Measurements from ENCODE around the gene FAM72C. TPM values are rescaled to one million over a fixed set of nuclear protein-coding genes. Genes with fewer than 3 reads are reported as not detected.
"Not testable (repeated sequence)": the region's sequence is repeated elsewhere in the genome, so short reads cannot be mapped to it uniquely, and the experiment has no call there.

The FAM72C gene
- total and polyA plus RNA-seq, 7 donors: 0.05 to 0.13 TPM; not detected in 5

- H3K4me1 ChIP-seq; H3K4me3 ChIP-seq; H3K27ac ChIP-seq; H3K27me3 ChIP-seq (ENCODE audit: insufficient read depth in 3 of 3, low read length in 2 of 3); intact Hi-C loops (cut with DNase I); ATAC-seq; DNase-seq; H3K36me3 ChIP-seq (ENCODE audit: insufficient read depth in 1 of 2, low read depth in 1 of 2); H3K9me3 ChIP-seq: not testable (repeated sequence)
- WGBS, 3 donors: 0 to 2% (median 1%) methylated on average over 2 to 13 of the region's 37 CpGs
Observed at GRCh38 chr1:143973876-143974414, 2.2 kb upstream of the FAM72C start.

DNA sequence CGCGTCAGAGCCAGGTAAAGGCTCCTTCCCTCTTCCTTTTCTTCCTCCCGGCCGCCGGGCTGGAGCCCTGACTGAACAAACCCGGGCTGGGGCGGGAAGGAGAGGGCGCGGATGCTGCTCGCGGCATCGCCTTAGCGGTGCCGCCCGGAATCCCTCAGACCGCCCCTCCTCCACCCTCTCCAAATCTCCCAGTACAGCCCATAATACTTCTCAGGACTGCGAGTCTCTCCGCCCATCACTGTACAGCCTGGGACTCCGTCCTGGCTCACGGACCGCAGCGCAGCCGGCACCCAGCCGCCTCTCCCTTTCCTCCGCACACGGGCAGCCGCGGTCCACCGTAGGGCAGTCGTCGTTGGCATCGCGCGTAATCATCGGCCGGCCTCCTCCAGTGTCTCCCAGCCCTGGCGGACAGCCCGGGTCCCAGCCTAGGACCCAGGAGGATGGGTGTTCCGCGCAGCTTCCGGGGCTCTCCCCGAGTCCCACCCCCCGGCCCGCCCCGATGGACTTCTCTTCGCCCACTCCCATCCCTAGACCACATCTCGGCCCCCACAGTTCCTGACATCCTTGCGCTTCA is 1.1 kb upstream of the FAM72C start:
- peak; percentile 13 to 38 (median 22) for ATAC-seq
- intact Hi-C loops (cut with DNase I); H3K36me3 ChIP-seq (ENCODE audit: insufficient read depth in 1 of 2, low read depth in 1 of 2); H3K4me1 ChIP-seq; DNase-seq; H3K27ac ChIP-seq; H3K27me3 ChIP-seq (ENCODE audit: insufficient read depth in 3 of 3, low read length in 2 of 3); H3K4me3 ChIP-seq; H3K9me3 ChIP-seq: not testable (repeated sequence)
- WGBS, 3 donors: no CpG with 5 or more reads among the region's 48 CpGs

GRCh38 chr1:143965860-143966259 is 5.9 kb downstream of the FAM72C start:
- no CpG with 5 or more reads among the region's 1 CpG for WGBS, 3 donors
- ATAC-seq; intact Hi-C loops (cut with DNase I); H3K36me3 ChIP-seq (ENCODE audit: insufficient read depth in 1 of 2, low read depth in 1 of 2); H3K9me3 ChIP-seq; H3K4me1 ChIP-seq; DNase-seq; H3K4me3 ChIP-seq; H3K27me3 ChIP-seq (ENCODE audit: insufficient read depth in 3 of 3, low read length in 2 of 3); H3K27ac ChIP-seq: not testable (repeated sequence)

GRCh38 chr1:143964294-143964693 is 7.5 kb downstream of the FAM72C start:
- ATAC-seq; H3K9me3 ChIP-seq; H3K4me3 ChIP-seq; DNase-seq; H3K27ac ChIP-seq; H3K27me3 ChIP-seq (ENCODE audit: insufficient read depth in 3 of 3, low read length in 2 of 3); H3K36me3 ChIP-seq (ENCODE audit: insufficient read depth in 1 of 2, low read depth in 1 of 2); H3K4me1 ChIP-seq; intact Hi-C loops (cut with DNase I): not testable (repeated sequence)
- WGBS, 3 donors: no CpG with 5 or more reads among the region's 2 CpGs

DNA sequence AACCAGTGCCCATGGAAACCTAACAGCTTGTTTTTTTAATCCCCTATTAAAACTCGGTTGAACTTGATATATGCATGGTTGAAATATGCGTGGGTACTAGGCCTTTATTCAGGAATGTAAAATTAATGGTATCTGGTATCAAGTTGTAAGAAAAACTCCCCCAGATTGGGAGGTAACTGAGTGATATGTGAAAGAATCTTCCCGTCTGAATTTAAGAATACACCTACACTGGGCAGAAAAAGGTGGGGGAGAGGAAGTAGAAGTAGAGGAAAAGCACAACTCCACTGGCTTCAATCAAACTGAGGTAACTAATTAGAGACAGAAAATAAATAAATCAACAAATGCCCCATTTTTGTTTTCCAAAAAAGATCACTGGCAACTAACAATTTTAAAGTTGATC is 15.9 kb downstream of the FAM72C start:
- H3K4me3 ChIP-seq; intact Hi-C loops (cut with DNase I); H3K36me3 ChIP-seq (ENCODE audit: insufficient read depth in 1 of 2, low read depth in 1 of 2); H3K27me3 ChIP-seq (ENCODE audit: insufficient read depth in 3 of 3, low read length in 2 of 3); H3K27ac ChIP-seq; DNase-seq; H3K9me3 ChIP-seq; ATAC-seq; H3K4me1 ChIP-seq: not testable (repeated sequence)
- WGBS, 3 donors: no CpG with 5 or more reads among the region's 3 CpGs

DNA sequence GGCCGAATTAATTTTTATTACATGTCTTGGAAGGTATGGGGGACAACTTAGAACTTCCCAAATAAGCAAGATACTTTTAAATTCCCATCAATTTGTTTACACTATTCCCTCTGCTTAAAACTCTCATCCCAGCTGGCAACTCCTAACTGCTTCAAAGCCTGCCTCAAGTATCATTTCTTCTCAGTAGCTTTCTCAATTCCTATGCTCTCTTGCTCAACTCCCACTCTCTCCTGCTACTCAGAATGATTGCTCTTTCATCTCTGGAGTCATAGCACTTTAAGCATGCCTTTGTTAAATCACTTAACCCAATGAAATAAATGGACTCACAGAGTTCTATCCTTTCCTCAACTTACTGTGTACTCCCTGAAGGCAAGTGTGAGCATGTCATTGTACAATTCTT is 18.9 kb downstream of the FAM72C start:
- H3K4me3 ChIP-seq; ATAC-seq; H3K9me3 ChIP-seq; H3K27me3 ChIP-seq (ENCODE audit: insufficient read depth in 3 of 3, low read length in 2 of 3); H3K27ac ChIP-seq; H3K36me3 ChIP-seq (ENCODE audit: insufficient read depth in 1 of 2, low read depth in 1 of 2); intact Hi-C loops (cut with DNase I); H3K4me1 ChIP-seq; DNase-seq: not testable (repeated sequence)
- no CpG with 5 or more reads among the region's 1 CpG for WGBS, 3 donors

DNA sequence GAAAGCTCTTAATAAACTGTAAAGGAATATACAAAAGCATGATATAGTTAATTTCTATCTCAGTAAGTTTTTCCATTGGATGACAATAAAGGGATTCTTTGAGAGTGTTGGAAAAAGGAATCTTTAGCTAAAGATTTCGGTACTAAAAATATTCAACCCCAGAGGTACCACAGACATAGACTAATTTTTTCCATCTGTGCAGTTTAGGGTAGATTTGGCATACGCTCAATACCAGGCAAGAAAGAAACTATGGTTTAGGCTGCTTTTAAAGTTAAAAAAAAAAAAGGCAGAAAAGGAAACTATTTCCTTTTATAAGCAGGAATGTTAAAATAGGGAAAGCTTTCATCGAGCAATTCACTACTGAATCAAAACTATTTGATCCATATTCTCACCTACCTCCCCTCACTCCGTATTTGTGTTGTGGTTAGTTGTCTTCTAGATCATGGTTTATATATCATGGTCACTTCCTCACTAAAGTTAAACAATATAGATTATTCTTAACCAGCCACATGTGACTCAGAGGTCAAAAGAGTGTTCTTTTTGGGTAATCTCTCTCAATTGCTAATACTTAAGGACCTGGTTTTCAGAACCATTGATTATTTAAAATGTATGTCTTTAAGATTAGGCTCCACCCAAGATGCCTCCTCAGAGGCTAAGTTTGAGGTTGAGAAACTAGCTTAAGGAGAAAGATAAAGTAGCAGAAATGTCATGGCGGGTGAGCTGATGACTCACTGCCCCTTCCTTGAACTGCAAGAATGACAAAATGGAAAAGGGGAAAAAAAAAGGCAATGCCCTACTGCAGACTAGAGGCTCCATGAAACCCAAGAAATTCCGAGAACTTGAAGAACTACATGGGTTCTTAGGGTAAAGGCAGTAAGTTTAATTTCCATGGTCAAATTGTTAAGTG is 20.0 kb downstream of the FAM72C start:
- H3K27ac ChIP-seq, ATAC-seq: not testable (repeated sequence)

DNA sequence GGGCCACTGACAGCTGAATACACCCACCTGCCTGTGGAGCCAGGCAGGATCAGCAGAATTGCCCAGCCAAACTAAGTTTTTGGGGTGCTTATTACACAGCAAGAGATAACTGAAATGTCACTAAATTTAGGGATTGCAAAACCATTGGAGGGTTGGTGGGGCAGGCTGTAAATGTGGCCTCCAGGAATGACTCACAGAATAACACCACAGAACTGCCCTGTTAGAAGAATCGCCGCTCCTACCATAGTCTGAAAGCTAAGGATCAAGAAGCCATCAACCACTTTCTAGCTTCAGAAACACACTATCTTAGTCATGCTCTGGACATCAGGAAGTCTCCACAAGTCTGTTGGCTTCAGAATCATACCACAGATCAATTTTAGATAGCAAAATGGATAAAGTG is 24.0 kb downstream of the FAM72C start:
- H3K9me3 ChIP-seq; H3K4me1 ChIP-seq; DNase-seq; H3K27me3 ChIP-seq (ENCODE audit: insufficient read depth in 3 of 3, low read length in 2 of 3); intact Hi-C loops (cut with DNase I); H3K27ac ChIP-seq; H3K36me3 ChIP-seq (ENCODE audit: insufficient read depth in 1 of 2, low read depth in 1 of 2); ATAC-seq; H3K4me3 ChIP-seq: not testable (repeated sequence)
- no CpG with 5 or more reads among the region's 2 CpGs for WGBS, 3 donors

More for the DNA sequence above, 20.0 kb downstream of the FAM72C start:
- H3K4me3 ChIP-seq; H3K4me1 ChIP-seq; H3K27me3 ChIP-seq (ENCODE audit: insufficient read depth in 3 of 3, low read length in 2 of 3); H3K36me3 ChIP-seq (ENCODE audit: insufficient read depth in 1 of 2, low read depth in 1 of 2); DNase-seq; intact Hi-C loops (cut with DNase I); H3K9me3 ChIP-seq: not testable (repeated sequence)
- WGBS, 3 donors: no CpG with 5 or more reads among the region's 6 CpGs

DNA sequence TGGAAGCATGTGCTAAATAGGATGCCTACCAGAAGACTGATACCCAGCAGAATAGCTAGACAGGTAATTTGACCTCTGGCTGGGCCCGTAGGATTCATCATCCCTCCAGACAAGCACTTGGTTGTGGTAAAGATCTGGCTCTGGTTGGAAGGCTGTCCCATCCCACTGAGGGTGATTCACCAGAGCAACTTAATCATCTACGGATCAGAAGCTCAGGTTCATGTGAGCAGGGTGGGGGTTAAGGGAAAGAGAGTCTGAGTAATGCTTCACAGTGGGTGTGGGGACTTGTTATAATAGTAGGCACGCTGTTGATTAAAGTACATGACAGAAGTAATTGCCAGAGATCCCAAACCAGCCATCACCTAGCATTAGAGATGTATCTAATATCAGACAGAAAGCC is 26.5 kb downstream of the FAM72C start:
- H3K27ac ChIP-seq; DNase-seq; H3K4me3 ChIP-seq; intact Hi-C loops (cut with DNase I); H3K27me3 ChIP-seq (ENCODE audit: insufficient read depth in 3 of 3, low read length in 2 of 3); H3K36me3 ChIP-seq (ENCODE audit: insufficient read depth in 1 of 2, low read depth in 1 of 2); H3K9me3 ChIP-seq; H3K4me1 ChIP-seq: not testable (repeated sequence)
- no CpG with 5 or more reads among the region's 3 CpGs for WGBS, 3 donors
- peak in 2 of 4 donors; percentile 57 to 59 for ATAC-seq

DNA sequence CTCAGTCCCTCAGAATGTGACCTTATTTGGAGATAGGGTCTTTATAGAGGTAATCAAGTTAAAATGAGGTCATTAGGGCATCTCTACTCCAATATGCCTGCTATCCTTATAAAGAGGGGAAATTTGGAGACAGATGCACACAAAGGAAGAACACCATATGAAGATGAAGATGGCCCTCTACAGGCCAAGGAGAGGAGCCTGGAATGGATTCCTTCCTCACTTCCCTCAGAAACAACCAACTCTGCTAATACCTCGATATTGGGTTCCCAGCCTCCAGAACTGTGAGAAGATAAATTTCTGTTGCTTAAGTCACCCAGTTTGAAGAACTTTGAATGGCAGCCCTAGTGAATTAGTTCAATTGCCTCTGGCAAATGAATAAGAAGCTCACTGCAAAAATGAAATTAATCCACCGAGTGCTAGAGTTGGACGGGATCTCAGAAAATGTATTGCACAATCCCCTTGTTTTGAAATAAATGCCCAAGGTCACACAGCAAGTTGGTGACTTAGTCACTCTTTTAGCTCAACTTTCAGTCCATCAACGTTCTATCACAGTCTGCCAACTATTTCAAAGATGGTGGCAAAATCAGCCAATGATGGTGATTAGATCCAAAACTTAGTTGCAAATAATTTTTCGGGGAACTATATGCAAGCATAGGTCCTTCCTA is 27.1 kb downstream of the FAM72C start:
- DNase-seq; H3K27ac ChIP-seq; H3K27me3 ChIP-seq (ENCODE audit: insufficient read depth in 3 of 3, low read length in 2 of 3); H3K4me1 ChIP-seq; H3K36me3 ChIP-seq (ENCODE audit: insufficient read depth in 1 of 2, low read depth in 1 of 2); H3K9me3 ChIP-seq; intact Hi-C loops (cut with DNase I); H3K4me3 ChIP-seq: not testable (repeated sequence)
- ATAC-seq: peak in 2 of 4 donors; percentile 51 to 68
- WGBS, 3 donors: no CpG with 5 or more reads among the region's 5 CpGs

Data from psoas muscle (tissue), 8 donors.